Limb (tissue), 2 donors: ENCODE measurements around the gene TNFRSF8.

ENCODE experiments used
- DNase-seq, 2 donors: peaks; one replicate each; pipeline ENCODE4 v3.0.0-alpha.2; 2016; ENCODE audit errors: extremely low spot score in 2 of 2

Gene TNFRSF8

DNA sequence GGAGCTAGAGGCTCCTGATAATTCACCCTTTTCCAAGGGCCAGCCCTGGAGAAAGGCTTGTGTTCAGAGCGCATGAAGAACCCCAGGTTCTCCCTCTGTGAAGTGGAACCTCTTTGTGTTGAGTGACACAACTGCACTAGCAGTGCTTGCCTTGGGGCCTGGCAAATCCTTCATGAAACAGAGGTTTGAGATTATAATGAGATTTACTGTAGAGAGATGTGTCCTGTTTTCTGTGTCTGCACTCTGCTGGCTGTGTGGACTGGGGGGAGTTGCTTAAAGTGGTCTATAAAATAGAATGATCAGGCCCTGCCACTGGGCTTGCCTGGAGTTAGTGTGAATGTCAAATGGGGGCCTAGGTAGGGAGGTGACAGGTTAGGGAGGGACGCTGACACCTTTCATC, 92.2 kb downstream of the TNFRSF8 start:
- DNase-seq = no peak

DNA sequence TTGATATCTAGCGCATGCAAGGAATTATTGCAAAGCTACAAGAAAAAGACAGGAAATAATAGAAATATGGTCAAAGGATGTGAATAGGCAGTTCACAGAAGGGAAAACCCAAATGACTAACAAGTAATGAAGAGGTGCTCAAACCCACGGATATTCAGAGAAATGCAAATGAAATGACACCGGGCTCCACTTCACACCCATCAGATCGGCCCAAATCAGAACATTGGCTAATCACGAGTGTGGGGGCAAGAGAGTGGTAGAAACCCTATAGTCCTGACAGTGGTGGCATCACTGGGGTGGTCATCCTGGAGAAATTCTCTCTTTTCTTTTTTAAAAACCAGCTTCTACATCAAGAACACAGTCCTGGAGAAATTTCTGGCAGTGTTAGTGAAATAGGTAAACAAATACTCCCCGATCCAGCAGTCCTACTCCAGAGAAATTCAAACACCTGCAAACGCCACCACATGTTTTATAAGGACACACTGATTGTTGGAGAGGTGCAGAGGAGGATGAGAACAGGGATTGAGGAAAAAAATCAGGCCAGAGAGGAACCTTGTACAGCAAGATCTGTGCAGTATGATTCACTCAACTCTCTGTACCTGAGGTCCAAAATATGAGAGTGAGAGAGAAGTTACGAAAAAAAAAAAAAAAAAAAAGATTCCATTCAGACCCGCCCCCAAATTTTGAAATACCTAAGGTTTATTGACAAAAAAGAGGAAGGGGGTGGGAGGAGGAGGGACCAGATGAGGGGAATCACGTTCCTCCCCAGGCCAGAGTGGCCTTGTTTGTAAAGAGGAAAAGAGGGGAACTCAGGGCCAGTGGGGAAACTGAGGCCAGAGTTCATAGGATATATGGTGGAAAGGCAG, 94.5 kb downstream of the TNFRSF8 start:
- DNase-seq = no peak

DNA sequence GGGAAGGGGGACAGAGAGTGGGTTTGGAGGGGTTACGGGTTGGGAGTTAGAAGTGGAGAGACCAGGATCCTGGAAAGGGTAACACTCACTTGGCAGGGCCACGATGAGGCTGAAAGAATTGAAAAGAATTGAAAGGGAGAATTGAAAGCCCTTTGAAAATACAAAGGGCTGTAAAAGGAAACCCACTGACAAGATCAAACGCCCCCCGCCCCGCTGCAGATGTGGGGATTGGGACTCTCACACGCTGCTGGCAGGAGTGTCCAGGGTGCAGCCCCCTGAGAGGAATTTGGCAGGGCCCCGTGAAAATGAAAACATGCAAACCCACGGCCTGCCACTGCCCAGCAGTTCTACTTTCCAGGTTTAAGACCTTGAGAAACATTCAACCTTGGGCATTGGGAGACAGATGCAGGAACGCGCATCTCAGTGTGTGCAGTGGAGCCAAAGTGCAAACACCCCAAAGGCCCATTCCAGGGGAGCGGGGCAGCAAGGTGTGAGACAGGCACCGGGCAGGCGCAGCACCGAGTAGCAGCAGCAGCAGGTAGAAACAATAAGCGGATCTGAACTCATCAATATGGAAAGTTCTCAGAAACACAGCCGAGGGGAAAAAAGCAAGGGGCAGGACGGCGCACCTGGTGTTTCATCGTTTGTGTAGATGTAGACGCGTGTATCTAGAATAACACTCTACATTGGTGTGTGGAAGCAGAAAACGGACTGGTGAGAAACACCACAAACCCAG, 95.4 kb downstream of the TNFRSF8 start:
- no peak for DNase-seq

DNA sequence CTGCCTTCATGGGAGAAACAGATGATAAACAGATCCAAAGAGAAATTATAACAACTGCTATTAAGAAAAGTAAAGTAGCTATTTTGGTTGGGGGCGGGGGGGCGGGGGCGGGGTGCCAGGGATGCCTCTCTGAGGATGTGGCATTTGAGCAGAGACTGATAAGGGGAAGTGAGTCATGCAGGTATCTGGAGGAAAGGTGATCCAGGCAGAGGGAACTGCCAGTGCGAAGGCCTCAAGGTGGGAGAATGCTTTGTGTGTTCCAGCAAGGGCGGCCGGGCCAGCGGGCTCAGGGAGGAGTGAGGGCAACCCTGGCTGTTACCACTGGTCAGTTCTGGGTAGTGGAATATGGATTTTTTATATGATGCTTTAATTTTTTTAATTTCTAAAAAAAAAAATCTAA, 96.7 kb downstream of the TNFRSF8 start:
- DNase-seq = no peak

DNA sequence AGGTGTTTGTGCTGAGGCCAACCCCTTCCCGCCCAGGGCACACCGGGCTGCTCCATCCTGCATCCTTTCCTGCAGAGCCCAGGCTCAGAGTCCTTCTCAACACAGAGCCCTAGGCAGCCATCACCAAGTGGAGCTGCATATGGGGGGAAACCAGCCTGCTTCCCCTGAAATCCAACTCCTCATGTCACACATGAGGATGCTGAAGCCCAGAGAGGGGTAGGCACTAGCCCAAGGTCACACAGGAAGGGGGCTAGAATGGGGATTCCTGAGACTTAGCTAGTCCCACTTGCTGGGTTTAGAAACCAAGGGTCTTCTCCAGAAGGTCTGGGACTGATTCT, 98.2 kb downstream of the TNFRSF8 start:
- DNase-seq = no peak

DNA sequence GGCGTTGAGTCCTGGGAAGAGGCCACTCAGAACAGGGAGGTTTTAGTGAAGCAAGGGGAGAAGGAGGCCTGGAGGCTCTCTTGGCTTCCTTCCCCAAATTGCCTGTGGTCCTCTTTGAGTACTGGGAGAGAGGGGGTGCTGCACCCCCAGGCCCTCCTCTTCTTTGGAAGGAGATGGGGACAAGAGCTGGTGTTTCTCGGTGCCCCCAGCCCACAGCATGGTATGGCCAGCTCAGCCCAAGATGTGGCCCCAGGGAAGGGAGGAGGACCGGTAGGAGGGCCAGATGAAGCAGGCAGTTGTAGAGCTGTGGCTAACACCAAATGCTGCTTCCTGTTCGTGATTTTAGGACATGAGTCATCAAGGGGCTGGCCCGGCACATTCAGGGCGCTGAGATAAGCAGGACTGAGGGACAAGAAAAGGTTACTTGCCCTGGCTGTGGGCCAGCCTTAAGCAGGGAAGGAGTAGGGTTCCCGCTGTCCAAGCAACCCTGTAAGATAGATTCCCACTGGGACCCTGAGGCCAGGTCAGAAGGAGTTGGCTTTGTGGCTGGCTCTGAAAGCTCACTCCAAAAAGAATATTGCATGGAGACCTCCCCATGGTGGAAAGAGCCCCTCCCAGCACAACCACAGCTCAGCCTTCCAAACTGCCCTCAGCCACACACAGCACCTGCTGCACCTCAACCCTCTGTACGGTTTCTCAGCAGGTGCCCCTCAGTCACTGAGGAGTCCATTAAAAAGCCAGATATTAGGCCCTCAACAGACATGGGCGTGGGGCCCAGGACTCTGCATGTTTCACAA, 98.8 kb downstream of the TNFRSF8 start:
- no peak for DNase-seq

DNA sequence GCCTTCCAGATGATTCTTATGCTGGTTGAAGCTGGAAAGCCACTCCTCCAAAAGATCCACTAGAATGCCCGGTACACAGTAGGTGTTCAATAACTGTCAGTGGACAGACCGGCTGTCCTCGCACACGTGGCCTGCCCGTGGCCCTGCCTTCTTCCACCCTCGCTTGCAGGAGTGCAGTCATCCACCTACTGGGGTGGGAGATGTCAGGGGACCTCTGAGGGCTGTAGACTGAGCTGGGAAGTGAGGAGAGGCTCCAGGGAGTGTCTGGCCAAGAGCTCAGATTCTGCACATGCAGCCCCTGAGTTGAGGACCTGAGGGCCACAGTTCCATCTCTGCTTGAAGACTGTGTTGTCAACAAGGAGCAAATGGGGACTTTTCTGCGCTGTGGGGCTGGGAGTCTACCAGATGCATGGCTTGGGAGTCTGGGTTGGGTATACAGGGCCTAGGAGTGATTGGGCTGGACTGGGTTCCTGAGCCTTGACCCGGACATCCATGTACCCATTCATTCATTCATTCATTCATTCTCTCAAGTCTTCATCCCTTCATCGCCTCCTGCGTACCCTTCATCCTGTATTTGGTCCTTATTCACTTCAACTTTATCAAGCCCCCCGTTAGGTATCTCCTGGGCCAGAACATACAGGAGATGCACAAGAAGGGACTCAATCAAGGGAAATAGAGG, 99.5 kb downstream of the TNFRSF8 start:
- no peak for DNase-seq

DNA sequence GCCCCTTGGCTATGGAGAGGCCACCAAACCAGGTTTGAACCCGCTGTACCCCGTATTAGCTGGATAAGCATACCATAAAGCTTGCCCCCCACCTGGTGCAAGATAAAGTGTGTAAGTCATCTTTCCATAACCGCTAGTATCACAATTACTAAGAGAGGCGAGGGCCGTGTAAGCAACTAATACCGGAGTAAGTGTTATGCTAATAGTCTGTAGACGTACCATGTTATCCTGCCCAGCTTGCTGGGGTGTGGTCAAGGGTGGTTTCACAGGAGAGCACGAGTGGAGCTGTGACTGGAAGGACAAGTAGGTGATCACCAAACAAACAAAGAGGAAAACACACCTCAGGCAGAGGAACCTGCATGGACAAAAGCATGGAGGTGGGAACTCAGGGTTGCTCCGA, 100.1 kb downstream of the TNFRSF8 start:
- no peak for DNase-seq

DNA sequence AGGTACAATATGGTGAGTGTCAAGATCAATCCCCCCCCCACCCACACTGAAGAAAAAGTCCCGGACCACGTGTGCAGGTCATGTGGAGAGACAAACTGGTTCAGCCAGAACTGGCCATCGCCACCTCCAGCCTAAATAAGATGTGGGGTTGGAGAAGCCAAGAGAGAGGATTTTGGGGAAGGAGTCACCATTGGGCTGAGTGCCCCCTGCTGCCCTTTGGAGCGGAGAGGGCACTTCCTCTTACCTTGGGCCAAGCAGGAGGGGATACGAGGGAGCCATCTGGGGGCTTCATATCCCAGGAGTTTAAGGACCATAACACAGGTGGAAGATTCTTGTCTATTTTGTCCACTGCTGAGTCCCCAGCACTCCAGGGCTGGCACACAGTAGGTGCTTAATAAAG, 101.1 kb downstream of the TNFRSF8 start:
- DNase-seq = no peak

DNA sequence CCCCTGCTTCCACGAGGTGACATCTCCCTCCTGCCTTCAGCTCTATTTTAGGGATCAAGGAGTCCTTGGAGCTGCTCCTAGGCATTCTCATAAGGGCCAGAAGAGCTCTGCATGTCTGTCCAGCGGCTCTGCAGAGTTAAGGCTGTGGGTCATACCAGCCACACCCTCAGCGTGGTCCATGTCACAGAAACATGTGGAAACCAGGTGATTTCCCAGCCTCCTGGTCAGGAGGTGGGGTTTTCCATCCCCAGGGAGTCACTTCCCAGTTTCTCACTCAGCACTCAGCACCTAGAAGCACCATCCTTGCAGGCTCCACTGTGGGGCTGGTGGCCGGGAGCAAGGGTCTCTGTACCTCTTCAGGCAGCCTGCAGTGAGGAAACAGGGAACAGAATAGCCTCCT, 102.2 kb downstream of the TNFRSF8 start:
- DNase-seq = no peak

DNA sequence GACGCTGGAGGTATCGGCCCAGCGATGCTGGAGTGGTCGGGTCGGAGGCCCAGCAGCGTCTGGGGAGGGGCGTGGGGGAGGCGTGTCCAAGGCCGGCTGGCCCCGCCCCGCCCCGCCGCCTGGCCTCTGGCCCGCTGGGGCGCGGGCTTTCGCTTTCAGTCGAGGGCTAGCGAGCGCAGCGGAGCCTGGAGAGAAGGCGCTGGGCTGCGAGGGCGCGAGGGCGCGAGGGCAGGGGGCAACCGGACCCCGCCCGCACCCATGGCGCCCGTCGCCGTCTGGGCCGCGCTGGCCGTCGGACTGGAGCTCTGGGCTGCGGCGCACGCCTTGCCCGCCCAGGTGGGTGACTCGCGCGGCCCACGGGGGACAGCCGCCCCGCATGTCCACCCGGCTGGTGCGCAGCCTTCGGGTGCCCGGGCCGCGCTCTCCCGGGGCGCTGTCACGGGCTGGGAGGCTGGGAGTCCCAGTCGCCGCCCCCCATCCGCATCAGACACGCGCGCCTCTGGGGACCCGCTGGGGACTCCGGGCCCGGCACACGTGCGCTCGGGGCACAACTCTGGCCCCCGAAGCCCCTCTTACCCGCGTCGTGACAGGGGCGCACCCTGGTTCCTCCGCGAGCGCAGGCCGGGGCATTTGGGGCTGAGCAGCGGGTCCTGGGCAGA, 103.9 kb downstream of the TNFRSF8 start, which contains the start of gene TNFRSF1B:
TSS of gene TNFRSF1B (plus strand) at position 158 of the 659 bp plus-strand sequence. CDS start at position 259, 101 bp downstream.
- DNase-seq = no peak

DNA sequence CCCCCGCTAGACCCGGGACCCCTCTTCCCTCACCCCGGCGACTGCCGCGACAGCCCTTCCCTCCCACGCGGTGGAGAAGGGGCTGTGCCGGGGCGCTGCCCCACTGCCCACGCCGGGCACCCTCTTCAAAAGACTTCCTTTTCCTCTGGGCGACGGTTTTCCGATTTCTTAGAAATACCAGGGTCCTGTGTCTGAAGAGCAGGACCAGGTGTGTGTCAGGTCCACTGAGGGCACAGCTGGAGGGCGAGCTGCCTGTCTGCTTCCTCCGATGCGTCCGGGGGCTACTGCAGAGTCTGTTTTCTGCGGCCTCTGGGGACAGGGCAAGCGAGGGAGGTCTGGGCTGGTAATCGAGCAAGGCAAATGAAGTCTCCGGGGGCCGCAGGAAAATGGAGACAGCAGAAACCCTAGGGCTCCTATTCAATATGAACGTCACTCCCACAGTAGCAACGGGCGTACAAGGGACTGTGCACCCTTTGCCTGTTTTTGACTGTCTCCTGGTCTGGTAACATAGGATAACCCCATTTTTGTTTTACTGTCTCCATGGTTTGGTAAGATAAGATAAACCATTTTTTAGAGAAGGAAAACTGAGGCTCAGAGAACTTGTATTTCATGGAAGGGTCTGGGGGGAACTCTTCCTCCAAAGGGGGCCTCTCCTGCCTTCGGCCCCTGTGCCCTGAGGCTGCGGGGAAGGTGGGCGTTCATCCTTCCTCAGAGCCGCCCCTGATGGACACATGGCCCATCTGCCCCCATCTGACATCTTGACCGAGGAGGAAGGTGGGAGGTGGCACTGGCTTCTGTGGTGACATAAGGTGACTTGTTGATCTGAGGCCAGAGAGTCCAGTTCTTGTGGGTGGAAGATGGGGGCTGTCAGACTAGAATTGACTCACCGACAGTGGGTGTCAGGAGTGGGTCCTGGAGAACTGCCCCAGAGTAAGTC, 104.7 kb downstream of the TNFRSF8 start:
- no peak for DNase-seq

DNA sequence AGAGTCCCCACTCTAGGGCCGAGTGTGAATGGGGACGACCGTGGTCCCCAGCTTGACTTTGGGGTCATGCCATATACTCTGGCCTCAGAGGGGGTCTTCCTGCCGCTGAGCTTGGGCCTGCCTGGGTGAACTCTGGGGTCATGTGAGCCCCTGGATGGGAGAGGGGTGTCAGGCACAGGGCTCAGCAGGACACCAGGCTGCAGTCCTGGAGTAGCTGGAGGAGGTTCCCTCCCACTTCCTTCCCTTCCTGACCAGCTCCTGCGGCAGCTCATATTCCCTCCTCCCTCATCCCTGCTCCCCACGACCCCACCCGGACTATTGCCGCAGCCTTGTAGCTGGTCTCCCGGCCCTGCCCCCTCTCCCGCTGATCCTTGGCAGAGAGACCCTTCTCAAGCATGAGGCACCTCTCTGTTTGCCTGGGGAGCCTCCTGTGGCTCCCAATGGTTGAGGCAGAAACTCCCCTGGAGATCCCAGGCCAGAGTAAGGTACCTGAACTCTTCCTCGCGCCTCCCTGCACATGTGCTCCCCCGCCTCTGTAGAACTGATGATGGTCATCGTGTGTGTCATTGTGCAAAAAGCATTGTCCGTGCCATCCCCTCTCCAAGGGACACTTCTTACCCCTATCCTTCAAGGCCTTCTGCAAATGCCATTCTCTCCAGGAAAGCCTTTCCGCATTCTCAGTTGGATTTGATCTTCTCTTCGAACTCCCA, 105.5 kb downstream of the TNFRSF8 start:
- no peak for DNase-seq

DNA sequence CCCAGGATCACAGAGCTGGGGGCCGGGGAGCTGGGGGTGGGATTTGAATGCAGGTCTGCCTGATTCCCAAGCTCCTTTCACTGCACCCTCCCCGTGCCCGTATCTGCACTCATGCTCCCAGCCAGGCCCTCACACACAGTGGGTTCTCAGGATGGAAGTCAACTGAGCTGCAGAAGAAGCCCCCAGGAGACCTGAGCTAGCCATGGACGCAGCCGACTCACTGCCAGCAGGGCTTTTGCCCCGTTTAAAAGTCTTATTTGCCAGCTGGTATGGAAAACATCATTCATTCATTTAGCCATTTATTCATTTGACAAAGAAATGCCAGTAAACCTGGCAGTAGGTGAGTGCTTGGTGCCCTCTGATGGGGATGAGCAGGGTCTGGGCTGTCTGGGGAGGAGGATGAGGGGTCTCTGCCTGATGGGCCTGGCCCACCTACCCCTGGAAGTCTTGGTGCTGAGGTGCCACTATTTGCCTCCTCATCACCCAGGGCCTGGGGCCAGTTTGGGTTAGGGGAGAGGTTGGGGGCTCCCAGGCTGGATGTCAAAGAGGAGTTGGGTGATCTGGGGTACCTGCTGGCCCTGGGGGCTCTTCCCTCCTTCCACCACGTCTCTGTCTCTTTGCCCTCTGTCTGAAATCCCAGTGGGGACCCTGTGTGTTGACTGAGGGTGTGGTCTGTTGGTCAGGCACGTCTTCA, 106.5 kb downstream of the TNFRSF8 start:
- no peak for DNase-seq

DNA sequence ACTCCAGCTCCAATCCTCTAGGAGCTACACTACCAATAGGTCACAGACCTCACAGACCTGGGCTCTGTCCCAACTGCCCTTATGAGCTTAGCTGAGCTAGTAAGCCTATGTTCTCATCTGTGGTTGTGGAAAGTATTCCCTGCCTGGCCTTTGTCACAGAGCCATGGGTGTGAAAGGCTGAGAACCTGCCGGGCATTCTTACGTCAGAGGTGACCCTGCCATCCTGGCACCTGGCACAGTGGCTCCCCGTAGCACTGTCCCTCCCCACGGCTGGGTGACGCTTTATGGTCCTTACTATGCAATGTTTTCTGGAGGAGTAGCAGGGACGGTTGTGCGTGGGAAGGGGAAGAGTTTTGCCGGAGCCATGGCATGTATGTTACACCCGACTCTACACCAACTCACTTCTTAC, 107.2 kb downstream of the TNFRSF8 start:
- no peak for DNase-seq

DNA sequence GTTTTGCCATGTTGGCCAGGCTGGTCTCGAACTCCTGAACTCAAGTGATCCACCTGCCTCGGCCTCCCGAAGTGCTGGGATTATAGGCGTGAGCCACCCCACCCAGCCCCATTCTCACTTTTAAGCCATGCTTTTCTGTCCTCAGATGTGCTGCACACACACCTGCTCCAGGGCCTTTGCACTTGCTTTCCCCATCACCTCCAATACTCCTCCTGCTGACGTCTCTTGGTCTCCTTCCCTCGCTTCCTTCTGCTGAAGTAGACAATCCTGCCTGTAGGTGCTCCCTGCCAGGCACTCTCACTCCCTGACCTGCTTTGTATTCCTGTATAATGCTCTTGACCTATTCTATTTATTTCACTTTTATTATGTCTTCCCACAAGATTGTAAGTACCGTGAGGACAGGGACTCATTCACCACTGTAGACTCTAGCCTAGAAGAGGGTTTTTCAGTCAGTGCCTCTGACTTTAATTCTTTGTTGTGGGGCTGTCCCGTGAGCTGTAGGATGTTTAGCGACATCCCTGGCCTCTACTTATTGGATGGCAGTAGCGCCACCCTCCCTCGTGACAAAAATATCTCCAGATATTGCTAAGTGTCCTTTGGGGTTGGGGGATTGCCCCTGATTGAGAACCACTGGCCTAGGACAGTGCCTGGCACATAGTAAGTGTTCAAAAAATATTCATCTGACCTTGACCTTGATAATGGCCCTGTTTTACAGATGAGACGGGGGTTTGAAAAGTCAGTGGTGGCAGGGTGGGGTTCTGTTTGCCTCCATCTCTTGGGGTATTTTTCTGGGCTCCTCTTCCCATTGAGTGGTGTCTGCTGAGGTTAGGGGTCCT, 108.3 kb downstream of the TNFRSF8 start:
- no peak for DNase-seq

DNA sequence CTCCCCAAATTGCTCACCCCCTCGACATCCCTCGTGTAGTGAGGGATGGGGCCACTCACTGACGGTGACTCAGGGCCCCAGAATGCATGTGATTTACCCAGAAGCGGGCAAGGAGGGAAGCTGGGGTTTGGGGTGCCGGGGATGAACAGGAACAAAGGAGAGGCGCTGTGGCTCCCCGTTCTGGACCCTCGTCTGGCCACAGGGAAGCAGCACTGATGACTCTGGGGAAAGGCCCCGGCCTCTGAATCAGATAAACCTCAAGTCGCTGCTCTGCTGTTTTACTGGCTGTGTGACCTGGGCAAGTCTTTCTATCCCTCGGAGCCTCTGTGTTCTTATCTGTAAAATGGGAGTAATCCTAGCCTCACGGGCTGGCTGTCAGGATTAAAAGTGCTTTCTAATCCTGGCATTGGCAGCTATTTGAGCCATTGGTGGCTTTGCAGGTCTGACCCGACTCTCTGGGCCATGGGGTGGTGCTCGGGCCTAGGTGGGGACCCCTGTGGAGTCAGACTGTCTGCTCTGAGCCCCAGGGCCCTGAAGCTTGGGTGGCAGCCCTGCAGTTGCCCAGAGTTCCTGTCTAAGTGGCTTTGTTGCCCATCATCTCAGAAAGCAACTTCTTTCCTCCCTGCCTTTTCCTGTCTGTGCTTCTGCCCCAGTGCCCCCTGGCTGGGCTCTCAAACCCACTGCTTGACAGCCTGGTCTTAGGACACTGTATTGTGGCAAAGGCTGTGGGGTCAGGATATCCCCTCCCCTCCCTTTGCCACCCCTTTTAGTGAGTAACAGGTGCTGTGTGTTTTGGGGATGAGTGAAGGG, 109.1 kb downstream of the TNFRSF8 start:
- no peak for DNase-seq
